Adrenal gland (tissue), 12 donors: ENCODE results near the gene MTUS2. TPM values are rescaled to one million over a fixed set of nuclear protein-coding genes. Genes with fewer than 3 reads are reported as not detected.

Experiments used
- DNase-seq, 7 donors: peaks; one replicate each; pipeline ENCODE4 v3.0.0-alpha.2; 2019 to 2020
- H3K27ac ChIP-seq, 5 donors: fragments of 200-600 bp; sonication (generic) in 4 of 5; 1 replicate in 3 of 5; 2 replicates in 2 of 5; pipeline versions ENCODE4 v1.5.1 to v1.8.0; 2016 to 2020; ENCODE audit warnings: mild to moderate bottlenecking in 1 of 5
- H3K27me3 ChIP-seq: fragments of 200-600 bp; 2 replicates; pipeline ENCODE4 v1.8.0; 2021
- H3K36me3 ChIP-seq, 2 donors: fragments of 200-600 bp; replicated peaks in 1 of 2; 1 replicate in 1 of 2; 2 replicates in 1 of 2; pipeline versions ENCODE4 v1.5.1 to v1.8.0; 2018 to 2022
- H3K4me1 ChIP-seq, 2 donors: fragments of 200-600 bp; replicated peaks in 1 of 2; 1 replicate in 1 of 2; 2 replicates in 1 of 2; pipeline versions ENCODE4 v1.5.1 to v1.8.0; 2018 to 2021
- H3K4me3 ChIP-seq, 4 donors: fragments of 200-600 bp; sonication (generic) in 3 of 4; one replicate each; pipeline ENCODE4 v1.5.1; 2016 to 2018
- H3K9me3 ChIP-seq, 3 donors: fragments of 200-600 bp; sonication (generic) in 1 of 3; replicated peaks in 1 of 3; 1 replicate in 2 of 3; 2 replicates in 1 of 3; pipeline versions ENCODE4 v1.5.1 to v1.8.0; 2016 to 2021
- CTCF ChIP-seq, 6 experiments: fragments of 450-650 bp in 4 of 6; fragments of 200-600 bp in 2 of 6; sonication (generic) in 1 of 6; IDR thresholded peaks; 1 replicate in 5 of 6; 2 replicates in 1 of 6; pipeline versions ENCODE4 v1.5.1 to v1.8.0; 2016 to 2021; ENCODE audit warnings: antibody characterized with exemption in 6 of 6, mild to moderate bottlenecking in 2 of 6, moderate library complexity in 1 of 6
- POLR2A ChIP-seq, 2 donors: fragments of 450-650 bp; IDR thresholded peaks; one replicate each; pipeline ENCODE4 v1.6.1; 2017; ENCODE audit warnings: antibody characterized with exemption in 2 of 2, mild to moderate bottlenecking in 2 of 2, moderate library complexity in 1 of 2
- WGBS, 4 donors: extraction: QIAGEN DNeasy Blood & Tissue Kit in 2 of 4; methylation state at CpG; one replicate each; pipeline versions ENCODE4 v1.1.5 to v1.1.7; 2013 to 2017; 5-methylcytosine and 5-hydroxymethylcytosine counted together
- intact Hi-C, 2 donors: fragments of 100-400 bp; cut with DNase I; formaldehyde crosslinking; loops; one replicate each; pipeline versions ENCODE4 v1.14.1 to v1.15.0; 2022 to 2023
- polyA plus RNA-seq, 3 donors: library from polyadenylated mRNA; stranded (reverse); fragments of 200-250 nt in 2 of 3; fragments of 350-450 nt in 1 of 3; fragmentation: Illumina TruSeq in 1 of 3; extraction: RNeasy Lipid Tissue Mini Kit (QIAGEN cat#74804) in 1 of 3; gene quantifications; one replicate each; pipeline ENCODE4 v1.2.3, GENCODE V29; 2013 to 2014
- total RNA-seq, 9 donors: library from RNA; depleted of rRNA in 4 of 9; stranded (reverse); fragments of >200 nt in 4 of 9; fragments of 120-200 nt in 1 of 9; fragmentation: NEBNext Ultra II Directional in 1 of 9; extraction: Animal tissue kit (Norgen Biotek cat#: 25700) in 1 of 9; gene quantifications; one replicate each; pipeline versions ENCODE4 v1.1.0 to v1.2.4, GENCODE V29; 2013 to 2023
- donor health status: healthy with polysubstance abuse.
- donor health status: Bipolar disorder and iron deficiency.
- donor health status: DM: yes; HTN: yes; CAD: no.
- donor health status: DM: no; HTN: no; CAD: no.
- donor health status: DM: no; HTN: no; CAD: no.
- donor health status: DM: yes; HTN: yes; CAD: no.

Gene MTUS2
- total and polyA plus RNA-seq, 12 donors, result 0.07 to 0.24 (median 0.14) TPM; not detected in 5

DNA sequence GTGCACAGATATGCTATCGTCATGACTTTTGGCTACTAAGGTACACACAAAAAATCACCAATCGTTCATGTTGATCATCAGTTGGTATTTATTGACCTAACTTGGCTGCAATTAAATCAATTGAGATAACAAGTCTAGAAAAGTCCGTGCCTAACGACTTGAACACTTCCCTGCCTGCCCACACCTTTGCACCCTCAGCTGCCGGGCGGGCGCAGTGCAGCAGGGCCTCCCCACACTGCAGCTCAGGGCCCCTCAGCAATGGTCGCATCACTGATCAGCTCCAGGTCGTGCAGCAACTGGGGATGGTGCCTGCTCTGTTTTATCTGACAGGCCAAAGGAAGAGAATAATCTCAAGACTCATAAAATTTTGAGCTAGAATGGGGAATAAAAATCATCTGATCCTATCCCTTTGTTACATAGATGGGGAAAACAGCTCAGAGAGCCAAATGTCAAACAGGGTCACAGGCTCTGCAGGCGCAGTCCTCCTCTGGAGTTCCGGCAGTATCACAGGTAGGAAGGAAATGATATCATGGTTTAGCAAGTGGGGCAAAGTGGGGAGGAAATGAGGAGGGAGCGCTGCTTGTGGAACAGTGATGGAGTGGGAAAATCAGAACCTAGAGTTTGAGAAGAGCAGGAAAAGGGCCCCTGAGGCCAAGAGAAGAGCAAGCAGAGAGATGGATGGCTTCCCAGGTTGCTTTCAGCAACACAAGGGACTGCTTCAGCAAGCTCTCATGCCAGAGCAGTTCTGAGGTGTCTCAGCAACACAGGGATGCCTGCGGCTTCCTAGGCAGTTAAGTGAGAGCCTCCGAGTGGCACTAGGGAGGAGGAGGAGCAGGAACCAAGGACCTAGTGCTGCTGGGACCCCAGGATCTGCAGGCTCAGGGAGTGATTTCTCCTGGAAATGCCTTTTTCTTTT, 717.9 kb downstream of the MTUS2 start:
- no peaks in the 10 kb centered on the region for H3K27me3 ChIP-seq
- DNase-seq, result no peak
- no peaks in the 10 kb centered on the region for H3K9me3 ChIP-seq
- no peak overlapping the region for H3K4me3 ChIP-seq
- TF ChIP-seq POLR2A (IDR thresholded peaks at IDR 0.05), result no peak
- no peak for TF ChIP-seq CTCF (IDR thresholded peaks at IDR 0.05)
- H3K4me1 ChIP-seq, result no peaks in the 10 kb centered on the region
- intact Hi-C loops, result no loop called here
- H3K27ac ChIP-seq, result no peak overlapping the region
- H3K36me3 ChIP-seq, result no peaks in the 10 kb centered on the region
- WGBS, 4 donors, result 83 to 90% (median 88%) methylated on average over 14 of the region's 14 CpGs

DNA sequence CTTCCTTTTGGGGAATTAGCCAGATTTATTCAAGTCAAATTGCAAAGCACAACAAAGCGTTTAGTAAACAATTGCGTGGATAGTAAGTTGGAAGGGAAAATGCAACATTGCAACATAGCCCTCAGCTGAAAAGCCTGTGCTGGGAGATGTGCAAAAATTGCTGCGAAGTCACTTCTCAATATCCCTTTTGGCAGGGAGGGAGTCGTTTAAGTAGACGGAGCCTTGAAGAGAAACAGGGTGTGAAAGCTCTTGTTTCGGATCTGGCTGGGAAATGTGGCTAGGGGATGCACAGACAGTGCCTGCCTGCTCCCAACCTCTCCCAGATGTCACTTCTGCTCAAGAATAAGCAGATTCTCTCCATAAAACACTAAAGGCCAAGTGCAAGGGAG, 718.5 kb downstream of the MTUS2 start:
- no peaks in the 10 kb centered on the region for H3K27me3 ChIP-seq
- WGBS, 4 donors, result 79 to 88% (median 83%) methylated on average over 6 of the region's 6 CpGs
- H3K36me3 ChIP-seq, result no peaks in the 10 kb centered on the region
- TF ChIP-seq POLR2A (IDR thresholded peaks at IDR 0.05) (no peak), CTCF (IDR thresholded peaks at IDR 0.05) (no peak)
- intact Hi-C loops, result no loop called here
- H3K4me1 ChIP-seq, result no peaks in the 10 kb centered on the region
- DNase-seq, result no peak
- H3K9me3 ChIP-seq, result no peaks in the 10 kb centered on the region
- H3K4me3 ChIP-seq, result no peak overlapping the region
- H3K27ac ChIP-seq, result no peak overlapping the region

GRCh38 chr13:29539856-29540255, 719.7 kb downstream of the MTUS2 start:
- H3K4me3 ChIP-seq, result no peak overlapping the region
- intact Hi-C loops, result no loop called here
- TF ChIP-seq CTCF (IDR thresholded peaks at IDR 0.05) (no peak), POLR2A (IDR thresholded peaks at IDR 0.05) (no peak)
- 97 to 100% (median 100%) methylated on average over 2 of the region's 2 CpGs for WGBS, 4 donors
- no peak for DNase-seq
- H3K27ac ChIP-seq, result no peak overlapping the region
- no peaks in the 10 kb centered on the region for H3K4me1 ChIP-seq
- no peaks in the 10 kb centered on the region for H3K9me3 ChIP-seq
- H3K36me3 ChIP-seq, result no peaks in the 10 kb centered on the region
- H3K27me3 ChIP-seq, result no peaks in the 10 kb centered on the region

DNA sequence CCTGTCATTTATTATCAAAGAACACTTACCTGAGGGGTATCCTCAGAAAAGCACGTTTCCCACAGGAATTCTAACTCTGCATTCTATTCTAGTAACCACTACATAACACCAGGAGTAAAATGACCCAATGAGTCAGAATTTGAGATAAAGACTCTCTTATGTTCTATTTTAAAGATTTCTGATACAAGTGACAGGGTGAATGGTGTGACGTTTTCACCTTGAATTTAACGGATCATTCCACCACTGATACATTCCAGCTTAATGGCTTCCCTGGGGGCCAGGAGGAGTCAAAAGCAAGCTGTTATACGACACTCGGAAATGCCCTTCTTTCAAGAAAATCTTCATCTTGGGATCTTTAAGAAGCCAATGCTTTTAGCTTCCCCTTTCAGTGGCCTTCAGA, 720.2 kb downstream of the MTUS2 start:
- intact Hi-C loops, result no loop called here
- no peaks in the 10 kb centered on the region for H3K36me3 ChIP-seq
- no peak overlapping the region for H3K27ac ChIP-seq
- DNase-seq, result no peak
- H3K27me3 ChIP-seq, result no peaks in the 10 kb centered on the region
- no peaks in the 10 kb centered on the region for H3K9me3 ChIP-seq
- no peak overlapping the region for H3K4me3 ChIP-seq
- no peak for TF ChIP-seq POLR2A (IDR thresholded peaks at IDR 0.05)
- no peak for TF ChIP-seq CTCF (IDR thresholded peaks at IDR 0.05)
- no peaks in the 10 kb centered on the region for H3K4me1 ChIP-seq
- WGBS, 4 donors, result 87 to 90% (median 88%) methylated on average over 5 of the region's 5 CpGs
